ENCODE data around the gene TRAPPC3.

The TRAPPC3 gene

DNA sequence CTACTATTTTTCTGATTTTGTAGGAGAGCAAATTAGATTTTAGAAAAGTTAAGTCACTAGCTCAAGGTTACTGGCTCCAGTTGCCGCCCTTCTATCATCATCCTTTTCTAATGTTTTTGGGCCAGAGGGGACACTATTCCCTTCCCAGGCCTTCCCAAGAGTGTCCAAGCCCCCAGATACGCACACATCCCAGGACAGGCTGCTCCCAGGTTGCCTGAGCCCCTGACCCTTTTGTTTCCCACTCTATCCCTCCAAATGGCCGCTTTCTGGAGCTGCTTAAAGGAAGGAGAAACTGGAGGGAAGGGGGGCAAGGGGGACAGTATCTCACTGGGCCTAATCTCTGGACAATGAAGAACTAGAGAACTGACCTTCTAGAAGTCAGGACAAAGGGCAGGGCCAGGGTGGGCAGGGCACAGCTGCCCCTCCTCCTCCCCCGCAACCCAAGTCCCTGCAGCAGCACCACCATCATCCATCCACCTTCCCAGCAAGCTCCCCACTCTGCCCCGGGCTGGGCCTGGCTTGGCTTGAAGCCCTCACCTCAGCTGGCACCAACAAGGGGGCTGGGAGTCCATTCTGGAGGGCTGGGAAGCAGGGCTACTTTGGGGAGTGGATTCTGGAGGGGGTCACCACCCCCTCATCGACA is 5.6 kb upstream of the TRAPPC3 start:
- peak overlapping the region; percentile 96 for H3K4me3 ChIP-seq (replicated peaks; ENCODE audit: low read depth, low read length)
- no peak for TF ChIP-seq CTCF (IDR thresholded peaks at IDR 0.05; ENCODE audit: low read length, missing control alignments)
- DNase-seq (ENCODE audit: low read depth): no peak

DNA sequence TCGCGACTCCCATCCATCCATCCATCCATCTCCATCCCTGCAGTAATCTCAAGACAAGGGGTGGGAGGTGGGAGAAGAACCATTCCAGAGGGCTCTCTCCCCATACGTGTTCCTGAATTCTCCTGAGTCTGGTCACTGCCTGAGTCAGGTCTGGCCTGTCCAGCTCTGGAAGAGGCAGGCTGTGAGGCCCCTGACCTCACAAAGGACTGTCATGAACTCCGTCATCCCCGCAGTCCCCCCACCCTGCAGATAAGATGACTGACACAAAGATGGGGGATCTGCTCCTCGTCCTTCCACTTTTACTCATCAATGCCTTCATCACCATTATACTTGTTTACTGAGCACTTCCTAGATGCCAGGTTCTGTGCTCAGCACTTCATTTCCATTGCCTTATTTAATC is 5.0 kb upstream of the TRAPPC3 start:
- TF ChIP-seq CTCF (IDR thresholded peaks at IDR 0.05; ENCODE audit: low read length, missing control alignments): no peak
- no peak for DNase-seq (ENCODE audit: low read depth)
- H3K4me3 ChIP-seq (replicated peaks; ENCODE audit: low read depth, low read length): no peak overlapping the region

DNA sequence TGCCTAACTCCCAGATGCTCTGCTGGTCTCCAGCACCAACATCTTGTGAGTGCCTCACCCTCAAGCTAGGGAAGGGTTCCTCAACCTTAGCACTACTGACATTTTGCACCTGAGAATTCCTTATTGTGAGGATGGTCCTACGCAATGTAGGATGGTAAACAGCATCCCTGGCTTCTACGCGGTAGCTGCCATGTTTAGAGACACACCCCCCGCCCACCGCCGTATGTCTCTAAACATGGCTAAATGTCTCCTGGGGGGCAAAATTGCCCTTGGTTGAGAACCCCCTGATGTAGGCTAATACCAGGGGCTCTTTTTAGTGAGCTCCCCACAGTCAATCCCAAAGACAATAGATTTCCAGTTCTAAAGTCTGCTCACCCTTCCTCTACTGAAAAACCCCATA is 4.2 kb upstream of the TRAPPC3 start:
- DNase-seq (ENCODE audit: low read depth): no peak
- TF ChIP-seq CTCF (IDR thresholded peaks at IDR 0.05; ENCODE audit: low read length, missing control alignments): no peak
- no peak overlapping the region for H3K4me3 ChIP-seq (replicated peaks; ENCODE audit: low read depth, low read length)

DNA sequence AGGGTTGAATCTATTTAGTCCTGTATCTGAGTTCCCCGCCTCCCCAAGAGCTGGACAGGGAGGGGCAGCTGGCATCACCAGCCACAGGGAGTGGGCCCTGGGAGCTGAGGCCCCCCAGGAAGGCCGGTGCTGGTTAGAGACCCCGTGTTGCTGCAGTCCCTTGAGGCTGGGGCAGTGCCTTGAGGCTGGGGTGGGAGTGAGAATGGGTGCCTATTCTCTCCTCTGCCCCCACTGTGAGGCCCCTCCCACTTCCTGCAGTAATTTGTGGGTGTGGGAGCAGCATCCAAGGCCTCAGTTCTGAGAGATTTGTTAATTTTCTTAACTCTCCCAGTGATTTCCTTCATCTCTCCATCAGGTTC is 2.5 kb upstream of the TRAPPC3 start:
- no peak for TF ChIP-seq CTCF (IDR thresholded peaks at IDR 0.05; ENCODE audit: low read length, missing control alignments)
- no peak overlapping the region for H3K4me3 ChIP-seq (replicated peaks; ENCODE audit: low read depth, low read length)
- no peak for DNase-seq (ENCODE audit: low read depth)

DNA sequence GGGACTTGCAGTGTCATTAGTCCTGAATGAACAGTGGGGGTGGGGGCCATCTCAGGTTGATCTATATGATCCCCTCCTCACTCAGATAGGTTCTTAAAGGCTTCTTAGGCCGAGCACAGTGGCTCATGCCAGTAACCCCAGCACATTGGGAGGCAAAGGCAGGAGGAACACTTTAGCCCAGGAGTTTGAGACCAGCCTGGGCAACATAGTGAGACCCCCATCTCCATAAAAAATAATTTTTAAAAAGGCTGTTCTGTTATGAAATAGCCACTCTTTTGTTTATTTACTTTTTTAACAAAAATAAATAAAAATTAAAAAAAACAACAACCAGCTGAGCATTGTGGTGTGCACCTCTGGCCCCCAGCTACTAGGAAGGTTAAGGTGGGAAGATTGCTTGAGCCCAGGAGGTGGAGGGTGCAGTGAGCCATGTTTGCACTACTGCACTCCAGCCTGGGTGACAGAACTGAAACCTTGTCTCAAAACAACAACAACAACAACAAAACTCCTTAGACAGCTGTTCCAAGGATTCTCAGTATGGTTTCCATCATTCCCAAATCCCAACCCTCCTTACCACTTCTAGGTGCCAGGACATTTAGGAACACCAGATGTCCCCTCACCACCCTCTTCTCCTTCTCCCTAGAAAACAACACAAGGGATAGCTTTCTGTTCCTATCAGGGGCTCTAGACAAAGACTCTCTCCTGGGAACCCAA is 2.0 kb upstream of the TRAPPC3 start:
- TF ChIP-seq CTCF (IDR thresholded peaks at IDR 0.05; ENCODE audit: low read length, missing control alignments): no peak
- no peak overlapping the region for H3K4me3 ChIP-seq (replicated peaks; ENCODE audit: low read depth, low read length)
- no peak for DNase-seq (ENCODE audit: low read depth)

- H3K4me3 ChIP-seq (replicated peaks; ENCODE audit: low read depth, low read length): no peak overlapping the region
- TF ChIP-seq CTCF (IDR thresholded peaks at IDR 0.05; ENCODE audit: low read length, missing control alignments): no peak
- peak; percentile 95 for DNase-seq (ENCODE audit: low read depth)
Observed at GRCh38 chr1:36150296-36151133, 1.2 kb upstream of the TRAPPC3 start.

Measured in fibroblast of pulmonary artery (primary cell).